Measurements from ENCODE around the gene TBXT. TPM values are rescaled to one million over a fixed set of nuclear protein-coding genes. Genes with fewer than 3 reads are reported as not detected.
"Not testable (repeated sequence)": the region's sequence is repeated elsewhere in the genome, so short reads cannot be mapped to it uniquely, and the experiment has no call there.

Gene TBXT
- total RNA-seq, 1 donor from 2014 or later = not detected

DNA sequence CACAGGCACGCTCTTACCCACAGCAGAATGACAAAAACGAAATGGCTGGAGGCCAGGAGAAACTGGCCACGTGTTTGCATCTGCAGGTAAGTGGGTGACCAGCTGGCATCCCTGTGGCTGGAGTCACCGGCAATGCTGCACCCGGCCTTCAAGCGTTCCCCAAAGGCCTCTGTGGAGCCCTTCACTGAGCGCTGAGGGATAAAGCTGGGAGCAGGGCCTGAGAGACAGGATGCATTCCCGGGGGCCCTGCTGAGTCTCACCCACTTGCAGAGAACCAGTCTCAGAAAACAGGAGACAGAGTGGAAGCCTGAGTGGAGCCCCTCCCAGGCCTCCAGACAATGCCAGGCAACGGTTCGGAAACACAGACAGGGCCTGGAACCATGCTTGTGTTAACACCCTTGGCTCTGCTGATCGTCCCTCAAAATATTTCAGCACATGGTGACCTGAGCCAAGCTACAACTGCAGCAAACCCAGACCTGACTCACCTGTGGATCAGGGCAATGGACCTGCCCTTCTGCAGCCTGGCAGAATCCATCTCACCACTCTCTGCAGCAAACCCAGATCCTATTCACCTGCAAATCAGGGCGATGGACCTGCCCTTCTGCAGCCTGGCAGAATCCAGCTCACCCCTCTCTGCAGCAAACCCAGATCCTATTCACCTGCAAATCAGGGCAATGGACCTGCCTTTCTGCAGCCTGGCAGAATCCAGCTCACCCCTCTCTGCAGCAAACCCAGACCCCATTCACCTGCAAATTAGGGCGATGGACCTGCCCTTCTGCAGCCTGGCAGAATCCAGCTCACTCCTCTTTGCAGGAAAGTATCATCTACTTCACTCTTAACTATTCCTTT is 39.8 kb downstream of the TBXT start:
- intact Hi-C loops (cut with DNase I) = no loop called here
- ATAC-seq = no peak
- DNase-seq (ENCODE audit: missing footprints) = no peak

GRCh38 chr6:166123115-166123514 is 44.5 kb downstream of the TBXT start:
- ATAC-seq; DNase-seq (ENCODE audit: missing footprints); intact Hi-C loops (cut with DNase I): not testable (repeated sequence)

- intact Hi-C loops (cut with DNase I) = no loop called here
- ATAC-seq = no peak
- no peak for DNase-seq (ENCODE audit: missing footprints)
Observed at GRCh38 chr6:166121726-166122125, 45.9 kb downstream of the TBXT start.

- DNase-seq (ENCODE audit: missing footprints) (no peak), ATAC-seq (no peak)
- intact Hi-C loops (cut with DNase I) = no loop called here
Observed at GRCh38 chr6:166119116-166119911, 48.3 kb downstream of the TBXT start.

DNA sequence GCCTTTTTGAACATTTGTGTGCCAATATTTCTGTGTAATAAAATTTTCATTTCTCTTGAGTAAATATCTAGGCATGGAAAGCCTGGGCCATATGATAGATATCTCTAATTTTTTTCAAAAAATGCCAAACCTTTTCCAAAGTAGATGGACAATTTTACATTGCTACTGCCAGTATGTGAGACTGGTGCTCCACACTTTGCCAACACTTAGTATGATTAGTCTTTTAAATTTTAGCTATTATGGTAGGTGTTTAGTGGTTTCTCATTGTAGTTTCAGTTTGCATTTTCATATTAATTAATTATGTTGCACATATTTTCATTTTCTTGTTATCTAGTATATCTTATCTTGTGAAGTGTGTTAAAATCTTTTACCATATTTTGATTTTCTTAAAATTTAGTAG is 52.0 kb downstream of the TBXT start:
- DNase-seq (ENCODE audit: missing footprints) (no peak), ATAC-seq (no peak)
- intact Hi-C loops (cut with DNase I) = no loop called here

- ATAC-seq (peak; percentile 52), DNase-seq (ENCODE audit: missing footprints) (no peak)
- intact Hi-C loops (cut with DNase I) = no loop called here
Observed at GRCh38 chr6:166112580-166112979, 55.1 kb downstream of the TBXT start.

DNA sequence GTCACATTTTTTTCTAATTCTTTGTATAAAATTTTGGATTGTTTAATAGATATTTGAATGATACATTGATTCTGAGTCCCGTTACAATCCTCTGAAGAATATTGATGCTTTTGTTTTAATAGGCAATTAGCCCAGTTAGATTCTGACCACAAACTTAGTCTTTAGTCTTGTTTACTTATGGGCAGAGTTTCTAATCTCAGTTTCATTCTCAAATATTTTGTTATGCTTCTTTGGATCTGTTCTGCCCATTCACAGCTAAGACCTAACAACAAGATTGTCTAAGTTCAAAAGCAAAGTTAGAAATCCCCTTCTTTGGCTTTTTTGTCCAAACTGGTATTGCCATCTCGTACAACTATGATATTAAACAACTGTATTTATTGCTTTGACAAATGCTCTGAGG is 58.0 kb downstream of the TBXT start:
- DNase-seq (ENCODE audit: missing footprints) (no peak), ATAC-seq (no peak)
- intact Hi-C loops (cut with DNase I) = loop anchor here (10.0 kb wide), 1 partner anchor 665 kb away; no protein-coding TSS in a partner anchor

Other genes with a start within 250 kb of the TBXT start
- 0.11 TPM for gene PRR18, start 140.5 kb upstream of the TBXT start, total RNA-seq
- gene SFT2D1, start 174.7 kb upstream of the TBXT start, total RNA-seq = 21.9 TPM
- 381 TPM for gene MPC1, start 215.1 kb upstream of the TBXT start, total RNA-seq

All from Right ventricle myocardium inferior (tissue), 1 donor.